A549 (cell line): ENCODE results near the gene CLDN34. TPM values are rescaled to one million over a fixed set of nuclear protein-coding genes. Genes with fewer than 3 reads are reported as not detected.

Experiments
- ATAC-seq, 2 experiments: fragments of 200-7000 bp in 1 of 2; fragments of >200 bp in 1 of 2; cut with Nextera tagmentation in 1 of 2; cut with Tn5 transposase in 1 of 2; 3 replicates each; pipeline versions ENCODE4 v1.8.0 to v1.9.1; 2018 to 2020; ENCODE audit warnings: mild to moderate bottlenecking in 1 of 2, moderate library complexity in 1 of 2
- CTCF ChIA-PET: fragments of 300-600 bp; sonication (Branson Sonifier 250); formaldehyde crosslinking; extraction: SDS; loops from one replicate; lab custom pipeline; 2021; ENCODE audit warnings: antibody characterized with exemption, inconsistent platforms; lab: Yijun Ruan, JAX
- POLR2A ChIA-PET: fragments of 350-600 bp; formaldehyde crosslinking; extraction: SDS; loops from one replicate; lab custom pipeline; 2021; ENCODE audit warnings: antibody characterized with exemption, inconsistent platforms; lab: Yijun Ruan, JAX
- DNase-seq, 2 experiments: peaks; one replicate each; pipeline versions ENCODE4 v3.0.0 to v3.0.0-alpha.2; 2011 to 2016; ENCODE audit warnings: low read depth in 1 of 2, low spot score in 1 of 2
- FAIRE-seq: peaks from 2 replicates; lab custom pipeline; 2011; peaks lifted over from hg19 to GRCh38; lab: Jason Lieb, UNC
- H3K27ac ChIP-seq, 2 experiments: fragments of >200 bp; sonication (Bioruptor Twin); formaldehyde crosslinking; 3 replicates each; pipeline ENCODE4 v1.5.1; 2016 to 2017
- H3K4me1 ChIP-seq: fragments of >200 bp; sonication (Bioruptor Twin); formaldehyde crosslinking; 3 replicates; pipeline ENCODE4 v1.6.1; 2016
- H3K4me2 ChIP-seq: fragments of >200 bp; sonication (Bioruptor Twin); formaldehyde crosslinking; 3 replicates; pipeline ENCODE4 v1.6.1; 2016
- H3K4me3 ChIP-seq: fragments of >200 bp; sonication (Bioruptor Twin); formaldehyde crosslinking; 3 replicates; pipeline ENCODE4 v1.5.1; 2016
- H3K9me3 ChIP-seq: fragments of >200 bp; sonication (Bioruptor Twin); formaldehyde crosslinking; 3 replicates; pipeline ENCODE4 v1.6.1; 2016
- BCL3 ChIP-seq: fragments of >200 bp; sonication (Bioruptor Twin); formaldehyde crosslinking; IDR thresholded peaks from 3 replicates; pipeline ENCODE4 v1.6.1; 2016
- E2F6 ChIP-seq: IDR thresholded peaks from 2 replicates; pipeline ENCODE4 v1.6.1; 2012; ENCODE audit warnings: low read depth, borderline replicate concordance
- EHF ChIP-seq: fragments of 250-450 bp; sonication (Bioruptor Pico); IDR thresholded peaks from 2 replicates; pipeline ENCODE4 v1.5.0; 2020; ENCODE audit warnings: mild to moderate bottlenecking
- ELK1 ChIP-seq: fragments of 150-350 bp; IDR thresholded peaks from 2 replicates; pipeline ENCODE4 v1.6.1; 2014; ENCODE audit warnings: low read depth, mild to moderate bottlenecking, low read length
- ESRRA ChIP-seq: fragments of 150-350 bp; IDR thresholded peaks from 2 replicates; pipeline ENCODE4 v1.6.1; 2014; ENCODE audit warnings: mild to moderate bottlenecking, low read length, borderline replicate concordance
- FOSL2 ChIP-seq, 2 experiments: fragments of 450-650 bp in 1 of 2; fragments of >200 bp in 1 of 2; sonication (Bioruptor Twin) in 1 of 2; formaldehyde crosslinking; IDR thresholded peaks; 2 replicates each; pipeline versions ENCODE4 v1.5.0 to v1.6.1; 2016 to 2020; ENCODE audit warnings: mild to moderate bottlenecking in 1 of 2, moderate library complexity in 1 of 2
- FOXS1 ChIP-seq: fragments of 250-450 bp; sonication (Bioruptor Pico); IDR thresholded peaks from 2 replicates; pipeline ENCODE4 v1.5.0; 2020; ENCODE audit warnings: mild to moderate bottlenecking, moderate library complexity
- GATA3 ChIP-seq: IDR thresholded peaks from 2 replicates; pipeline ENCODE4 v1.6.1; 2012; ENCODE audit warnings: borderline replicate concordance
- HDAC2 ChIP-seq: fragments of 200-600 bp; sonication (generic); IDR thresholded peaks from 2 replicates; pipeline ENCODE4 v1.6.1; 2016
- HES2 ChIP-seq: fragments of >200 bp; sonication (Bioruptor Twin); formaldehyde crosslinking; IDR thresholded peaks from 2 replicates; pipeline ENCODE4 v1.6.1; 2016
- HMGXB4 ChIP-seq: fragments of 250-450 bp; sonication (Bioruptor Pico); IDR thresholded peaks from 2 replicates; pipeline ENCODE4 v1.5.0; 2021; ENCODE audit warnings: mild to moderate bottlenecking, moderate library complexity, borderline replicate concordance
- MAX ChIP-seq: IDR thresholded peaks from 2 replicates; pipeline ENCODE4 v1.6.1; 2012
- MAZ ChIP-seq: fragments of 150-350 bp; IDR thresholded peaks from 2 replicates; pipeline ENCODE4 v1.6.1; 2014; ENCODE audit warnings: antibody characterized with exemption, low read depth, low read length, borderline replicate concordance
- NFE2L2 ChIP-seq: fragments of 150-350 bp; conservative IDR thresholded peaks from 2 replicates; pipeline ENCODE4 v1.6.1; 2014; ENCODE audit warnings: low read length
- NPAS2 ChIP-seq: fragments of 250-450 bp; sonication (Bioruptor Pico); IDR thresholded peaks from 2 replicates; pipeline ENCODE4 v1.8.0; 2022; ENCODE audit warnings: mild to moderate bottlenecking, moderate library complexity, borderline replicate concordance
- NR3C1 ChIP-seq: fragments of >200 bp; sonication (Bioruptor Twin); formaldehyde crosslinking; IDR thresholded peaks from 3 replicates; pipeline ENCODE4 v1.6.1; 2017
- PHF8 ChIP-seq: fragments of 200-600 bp; sonication (generic); IDR thresholded peaks from 2 replicates; pipeline ENCODE4 v1.6.1; 2016; ENCODE audit warnings: low read depth, mild to moderate bottlenecking, antibody characterized with exemption, moderate library complexity, borderline replicate concordance
- RAD21 ChIP-seq, 2 experiments: fragments of >200 bp in 1 of 2; sonication (Bioruptor Twin) in 1 of 2; formaldehyde crosslinking in 1 of 2; IDR thresholded peaks in 1 of 2; conservative IDR thresholded peaks in 1 of 2; 2 replicates in 1 of 2; 3 replicates in 1 of 2; pipeline ENCODE4 v1.6.1; 2012 to 2018; ENCODE audit warnings: inconsistent platforms in 1 of 2
- RARB ChIP-seq: fragments of 250-450 bp; sonication (Bioruptor Pico); IDR thresholded peaks from 2 replicates; pipeline ENCODE4 v1.8.0; 2021; ENCODE audit warnings: mild to moderate bottlenecking, moderate library complexity
- RCOR1 ChIP-seq: fragments of 150-350 bp; IDR thresholded peaks from 2 replicates; pipeline ENCODE4 v1.6.1; 2014; ENCODE audit warnings: antibody characterized with exemption, low read length, low read depth
- TFCP2L1 ChIP-seq: fragments of 250-450 bp; sonication (Bioruptor Pico); IDR thresholded peaks from 2 replicates; pipeline ENCODE4 v1.5.0; 2021; ENCODE audit warnings: mild to moderate bottlenecking
- TP53 ChIP-seq: fragments of 250-450 bp; sonication (Bioruptor Pico); IDR thresholded peaks from 2 replicates; pipeline ENCODE4 v1.5.0; 2021; ENCODE audit warnings: mild to moderate bottlenecking, moderate library complexity
- USF2 ChIP-seq: fragments of 450-650 bp; IDR thresholded peaks from 2 replicates; pipeline ENCODE4 v1.6.1; 2014; ENCODE audit warnings: antibody characterized with exemption
- WGBS: methylation state at CpG from one replicate; pipeline ENCODE4 v1.1.6; 2017; ENCODE audit errors: missing lambda C conversion rate; 5-methylcytosine and 5-hydroxymethylcytosine counted together
- polyA plus RNA-seq, 4 experiments: library from polyadenylated mRNA; depleted of rRNA in 3 of 4; stranded (reverse); fragments of >200 nt; fragmentation: RNase III in 1 of 4; extraction: RNeasy Plus Mini Kit Qiagen cat#74134 plus additional on column Dnase treatment in 1 of 4; gene quantifications; 2 replicates in 3 of 4; 3 replicates in 1 of 4; pipeline ENCODE4 v1.2.3, GENCODE V29; 2011 to 2017

The CLDN34 gene
- polyA plus RNA-seq, 2 of the 4 experiments (the other 2 are of a cell fraction): not detected

- no peak for TF ChIP-seq ELK1
- TF ChIP-seq, all 56 proteins: peak for 0
Measured at GRCh38 chrX:9952300-9952699, 14.9 kb upstream of the CLDN34 start (continued).

- POLR2A ChIA-PET: no interaction called here
- 66% methylated on average over 2 of the region's 2 CpGs for WGBS
Measured at GRCh38 chrX:9953396-9953795, 13.8 kb upstream of the CLDN34 start.

GRCh38 chrX:9955506-9955905, 11.7 kb upstream of the CLDN34 start:
- ATAC-seq: no peak

More at GRCh38 chrX:9953396-9953795, 13.8 kb upstream of the CLDN34 start:
- CTCF ChIA-PET: no interaction called here
- ATAC-seq (no peak), FAIRE-seq (no peak)
- no peaks in the 10 kb centered on the region for H3K4me1 ChIP-seq
- H3K9me3 ChIP-seq: no peaks in the 10 kb centered on the region
- TF ChIP-seq USF2: no peak
- TF ChIP-seq NR3C1: no peak
- no peak for TF ChIP-seq TFCP2L1 (CRISPR knock-in tag)
- TF ChIP-seq MAZ: no peak
- no peak for TF ChIP-seq PHF8
- no peak for TF ChIP-seq E2F6
- no peak for TF ChIP-seq FOXS1 (CRISPR knock-in tag)
- TF ChIP-seq RARB (CRISPR knock-in tag): no peak
- no peak for TF ChIP-seq RCOR1
- TF ChIP-seq NPAS2 (CRISPR knock-in tag): no peak
- no peak for TF ChIP-seq MAX
- TF ChIP-seq HMGXB4 (CRISPR knock-in tag): no peak
- TF ChIP-seq FOSL2 (IDR thresholded peaks at IDR 0.05): no peak
- TF ChIP-seq FOSL2 (CRISPR knock-in tag; IDR thresholded peaks at IDR 0.05): no peak
- no peak for TF ChIP-seq ESRRA
- no peak for TF ChIP-seq BCL3
- no peak for TF ChIP-seq GATA3
- TF ChIP-seq, all 56 proteins: peak for 0
- Histone ChIP-seq H3K4me2 (no peak overlapping the region), H3K4me3 (no peak overlapping the region), H3K27ac (no peak overlapping the region)
- DNase-seq: no peak

More at GRCh38 chrX:9955506-9955905, 11.7 kb upstream of the CLDN34 start:
- Histone ChIP-seq H3K4me1 (no peaks in the 10 kb centered on the region), H3K27ac (no peak overlapping the region), H3K4me3 (no peak overlapping the region), H3K9me3 (no peaks in the 10 kb centered on the region), H3K4me2 (no peak overlapping the region)
- WGBS: 58% methylated on average over 6 of the region's 6 CpGs
- POLR2A ChIA-PET: no interaction called here
- no peak for TF ChIP-seq TFCP2L1 (CRISPR knock-in tag)
- TF ChIP-seq TP53 (CRISPR knock-in tag): no peak
- TF ChIP-seq NFE2L2: no peak
- TF ChIP-seq HES2: no peak
- TF ChIP-seq HDAC2: no peak
- no peak for TF ChIP-seq RAD21 (conservative IDR thresholded peaks at IDR 0.05 in 1 of 2, IDR thresholded peaks at IDR 0.05 in 1 of 2)
- TF ChIP-seq ESRRA: no peak
- no peak for TF ChIP-seq EHF (CRISPR knock-in tag)
- FAIRE-seq (no peak), DNase-seq (no peak)
- CTCF ChIA-PET: interaction anchor here (0.6 kb wide), 1 partner anchor 625 kb away, joined by 3 read pairs; no protein-coding TSS in a partner anchor
